H1 (cell line): Measurements from ENCODE around the gene SPEN.
"Not testable (repeated sequence)": the region's sequence is repeated elsewhere in the genome, so short reads cannot be mapped to it uniquely, and the experiment has no call there.

Source experiments
- CBX5 ChIP-seq: fragments of 300-800, 300-1000 bp; sonication (generic); IDR thresholded peaks from 2 replicates; pipeline ENCODE4 v1.7.1; 2016; ENCODE audit warnings: antibody characterized with exemption, low read length, low read depth
- CHD2 ChIP-seq: IDR thresholded peaks from 2 replicates; pipeline ENCODE4 v1.6.1; 2012; ENCODE audit warnings: low read length, improper control_type of control experiment
- EP300 ChIP-seq, 2 experiments: IDR thresholded peaks; 1 replicate in 1 of 2; 2 replicates in 1 of 2; pipeline ENCODE4 v1.6.1; 2011 to 2012; ENCODE audit warnings: low read depth in 2 of 2, low read length in 2 of 2, mild to moderate bottlenecking in 2 of 2, borderline replicate concordance in 1 of 2, inconsistent platforms in 1 of 2, moderate library complexity in 1 of 2
- GABPA ChIP-seq: IDR thresholded peaks from 2 replicates; pipeline ENCODE4 v1.6.1; 2011; ENCODE audit warnings: mild to moderate bottlenecking, low read length, moderate library complexity, borderline replicate concordance; ENCODE audit not compliant: insufficient read depth
- NRF1 ChIP-seq: IDR thresholded peaks from 2 replicates; pipeline ENCODE4 v1.6.1; 2011; ENCODE audit warnings: mild to moderate bottlenecking, low read depth, low read length, improper control_type of control experiment
- RAD21 ChIP-seq, 2 experiments: IDR thresholded peaks in 1 of 2; conservative IDR thresholded peaks in 1 of 2; 2 replicates each; pipeline ENCODE4 v1.6.1; 2011; ENCODE audit warnings: low read depth in 2 of 2, low read length in 2 of 2, improper control_type of control experiment in 1 of 2, inconsistent platforms in 1 of 2, mild to moderate bottlenecking in 1 of 2, moderate library complexity in 1 of 2
- TF ChIP-seq, protein P1 (sequence below): IDR thresholded peaks from 2 replicates; pipeline ENCODE4 v1.6.1; 2011; ENCODE audit warnings: low read depth, mild to moderate bottlenecking, low read length; ENCODE audit not compliant: insufficient read depth
- TF ChIP-seq, protein P2 (sequence below), 3 experiments: IDR thresholded peaks; 1 replicate in 2 of 3; 2 replicates in 1 of 3; pipeline versions ENCODE4 v1.5.1 to v1.6.1; 2011; ENCODE audit warnings: low read length in 3 of 3, mild to moderate bottlenecking in 3 of 3, inconsistent platforms in 2 of 3, low read depth in 1 of 3, moderate library complexity in 1 of 3; ENCODE audit not compliant: insufficient read depth in 1 of 3; ENCODE audit errors: control extremely low read depth in 1 of 3
- TF ChIP-seq, protein P3 (sequence below): IDR thresholded peaks from 2 replicates; pipeline ENCODE4 v1.6.1; 2012; ENCODE audit warnings: inconsistent platforms

DNA sequence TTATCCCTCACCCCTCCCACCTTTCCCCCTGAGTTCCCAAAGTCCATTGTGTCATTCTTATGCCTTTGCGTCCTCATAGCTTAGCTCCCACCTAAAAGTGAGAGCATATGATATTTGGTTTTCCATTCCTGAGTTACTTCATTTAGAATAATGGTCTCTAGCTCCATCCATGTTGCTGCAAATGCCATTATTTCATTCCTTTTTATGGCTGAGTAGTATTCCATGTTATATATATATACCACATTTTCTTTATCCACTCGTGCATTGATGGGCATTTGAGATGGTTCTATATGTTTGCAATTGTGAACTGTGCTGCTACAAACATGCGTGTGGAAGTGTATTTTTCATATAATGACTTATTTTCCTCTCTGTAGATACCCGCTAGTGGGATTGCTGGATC lies 130.4 kb downstream of the SPEN start:
- TF ChIP-seq CBX5; CHD2; EP300 (IDR thresholded peaks at IDR 0.05; ENCODE audit: borderline replicate concordance in 1 of 2, low read depth in 2 of 2, low read length in 2 of 2); RAD21 (IDR thresholded peaks at IDR 0.05 in 1 of 2, conservative IDR thresholded peaks at IDR 0.05 in 1 of 2; ENCODE audit: low read depth in 2 of 2, low read length in 2 of 2); GABPA; NRF1: not testable (repeated sequence)
- TF ChIP-seq, protein P1, sequence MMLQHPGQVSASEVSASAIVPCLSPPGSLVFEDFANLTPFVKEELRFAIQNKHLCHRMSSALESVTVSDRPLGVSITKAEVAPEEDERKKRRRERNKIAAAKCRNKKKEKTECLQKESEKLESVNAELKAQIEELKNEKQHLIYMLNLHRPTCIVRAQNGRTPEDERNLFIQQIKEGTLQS = not testable (repeated sequence)
- TF ChIP-seq, protein P2, sequence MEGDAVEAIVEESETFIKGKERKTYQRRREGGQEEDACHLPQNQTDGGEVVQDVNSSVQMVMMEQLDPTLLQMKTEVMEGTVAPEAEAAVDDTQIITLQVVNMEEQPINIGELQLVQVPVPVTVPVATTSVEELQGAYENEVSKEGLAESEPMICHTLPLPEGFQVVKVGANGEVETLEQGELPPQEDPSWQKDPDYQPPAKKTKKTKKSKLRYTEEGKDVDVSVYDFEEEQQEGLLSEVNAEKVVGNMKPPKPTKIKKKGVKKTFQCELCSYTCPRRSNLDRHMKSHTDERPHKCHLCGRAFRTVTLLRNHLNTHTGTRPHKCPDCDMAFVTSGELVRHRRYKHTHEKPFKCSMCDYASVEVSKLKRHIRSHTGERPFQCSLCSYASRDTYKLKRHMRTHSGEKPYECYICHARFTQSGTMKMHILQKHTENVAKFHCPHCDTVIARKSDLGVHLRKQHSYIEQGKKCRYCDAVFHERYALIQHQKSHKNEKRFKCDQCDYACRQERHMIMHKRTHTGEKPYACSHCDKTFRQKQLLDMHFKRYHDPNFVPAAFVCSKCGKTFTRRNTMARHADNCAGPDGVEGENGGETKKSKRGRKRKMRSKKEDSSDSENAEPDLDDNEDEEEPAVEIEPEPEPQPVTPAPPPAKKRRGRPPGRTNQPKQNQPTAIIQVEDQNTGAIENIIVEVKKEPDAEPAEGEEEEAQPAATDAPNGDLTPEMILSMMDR (IDR thresholded peaks at IDR 0.05; ENCODE audit: control extremely low read depth in 1 of 3, insufficient read depth in 1 of 3, low read depth in 1 of 3, low read length in 3 of 3) = not testable (repeated sequence)
- TF ChIP-seq, protein P3, sequence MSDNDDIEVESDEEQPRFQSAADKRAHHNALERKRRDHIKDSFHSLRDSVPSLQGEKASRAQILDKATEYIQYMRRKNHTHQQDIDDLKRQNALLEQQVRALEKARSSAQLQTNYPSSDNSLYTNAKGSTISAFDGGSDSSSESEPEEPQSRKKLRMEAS = not testable (repeated sequence)
